ENCODE results near the gene CPLX3.
"Not testable (repeated sequence)": the region's sequence is repeated elsewhere in the genome, so short reads cannot be mapped to it uniquely, and the experiment has no call there.

CPLX3 gene, protein sequence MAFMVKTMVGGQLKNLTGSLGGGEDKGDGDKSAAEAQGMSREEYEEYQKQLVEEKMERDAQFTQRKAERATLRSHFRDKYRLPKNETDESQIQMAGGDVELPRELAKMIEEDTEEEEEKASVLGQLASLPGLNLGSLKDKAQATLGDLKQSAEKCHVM

DNA sequence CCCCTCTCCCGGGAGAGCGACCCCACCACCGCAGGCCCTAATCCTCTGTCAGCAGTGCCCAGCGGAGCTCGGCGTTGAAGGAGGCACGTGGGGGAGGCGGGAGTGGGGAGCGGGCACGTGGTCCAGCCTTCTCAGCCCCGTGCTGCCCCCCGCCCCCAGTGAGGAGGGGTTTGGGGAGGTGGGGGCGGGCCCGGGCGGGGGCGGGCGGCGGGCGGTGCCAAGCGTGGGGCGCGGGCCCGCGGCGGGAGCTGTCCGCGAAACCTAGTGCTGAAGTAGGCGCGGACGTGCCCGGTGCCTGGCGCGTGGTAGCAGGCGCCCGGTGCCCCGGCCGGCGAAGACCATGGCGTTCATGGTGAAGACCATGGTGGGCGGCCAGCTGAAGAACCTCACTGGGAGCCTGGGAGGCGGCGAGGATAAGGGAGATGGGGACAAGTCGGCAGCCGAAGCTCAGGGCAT, at the start of gene CPLX3:
Gene CPLX3, plus strand, starts transcription at position 264 of the 456 bp plus-strand sequence. Its CDS starts 77 bp downstream, at position 341.
- peak in 1 of 2 donors; percentile 19 for DNase-seq (ENCODE audit: low read depth in 2 of 2)

DNA sequence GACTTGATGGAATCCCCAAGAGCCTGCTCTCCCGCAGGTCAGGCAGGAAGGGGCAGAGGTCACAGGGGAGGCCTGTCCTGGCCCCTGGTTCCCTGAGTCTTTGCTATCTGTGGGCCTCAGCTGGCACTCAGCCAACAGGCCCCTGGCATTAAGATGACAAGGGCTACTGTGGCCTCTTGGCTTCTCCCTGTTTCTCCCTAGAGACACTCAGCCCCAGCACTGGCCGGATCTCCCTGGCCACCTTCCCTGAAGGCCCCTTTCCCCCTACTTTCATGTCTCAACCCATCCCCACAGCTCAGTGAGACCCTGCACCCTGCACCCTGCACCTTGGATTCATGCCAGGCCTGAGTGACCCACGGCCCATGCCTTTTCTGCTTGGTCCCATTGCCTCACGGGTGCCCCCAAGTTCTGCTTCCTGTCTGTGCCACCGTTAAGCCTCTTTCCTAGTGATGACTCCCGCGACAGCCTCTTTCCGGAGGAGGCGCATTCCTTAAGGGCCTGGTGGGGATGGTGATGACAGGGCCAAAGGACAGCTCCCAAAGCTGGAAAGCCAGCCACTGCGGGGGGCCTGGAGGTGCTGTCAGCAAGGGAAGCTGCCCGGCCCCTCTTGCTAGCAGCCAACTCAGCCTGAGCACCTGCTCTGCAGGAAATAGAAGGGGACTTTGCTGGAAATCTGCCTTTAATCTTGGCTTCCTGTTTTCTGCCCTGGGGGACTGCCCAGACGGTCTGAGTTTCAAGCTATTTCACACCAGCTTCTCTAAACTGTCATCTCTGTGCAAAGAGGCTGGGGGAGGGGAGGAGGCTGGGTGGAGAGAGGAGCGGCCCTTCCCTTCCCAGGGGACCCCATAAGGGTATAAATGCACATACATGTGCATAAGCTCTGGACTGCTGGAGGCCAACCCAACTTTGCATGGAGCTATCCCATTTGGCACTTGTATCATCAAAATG, 49.3 kb upstream of the CPLX3 start:
- DNase-seq (ENCODE audit: low read depth in 2 of 2) = no peak

DNA sequence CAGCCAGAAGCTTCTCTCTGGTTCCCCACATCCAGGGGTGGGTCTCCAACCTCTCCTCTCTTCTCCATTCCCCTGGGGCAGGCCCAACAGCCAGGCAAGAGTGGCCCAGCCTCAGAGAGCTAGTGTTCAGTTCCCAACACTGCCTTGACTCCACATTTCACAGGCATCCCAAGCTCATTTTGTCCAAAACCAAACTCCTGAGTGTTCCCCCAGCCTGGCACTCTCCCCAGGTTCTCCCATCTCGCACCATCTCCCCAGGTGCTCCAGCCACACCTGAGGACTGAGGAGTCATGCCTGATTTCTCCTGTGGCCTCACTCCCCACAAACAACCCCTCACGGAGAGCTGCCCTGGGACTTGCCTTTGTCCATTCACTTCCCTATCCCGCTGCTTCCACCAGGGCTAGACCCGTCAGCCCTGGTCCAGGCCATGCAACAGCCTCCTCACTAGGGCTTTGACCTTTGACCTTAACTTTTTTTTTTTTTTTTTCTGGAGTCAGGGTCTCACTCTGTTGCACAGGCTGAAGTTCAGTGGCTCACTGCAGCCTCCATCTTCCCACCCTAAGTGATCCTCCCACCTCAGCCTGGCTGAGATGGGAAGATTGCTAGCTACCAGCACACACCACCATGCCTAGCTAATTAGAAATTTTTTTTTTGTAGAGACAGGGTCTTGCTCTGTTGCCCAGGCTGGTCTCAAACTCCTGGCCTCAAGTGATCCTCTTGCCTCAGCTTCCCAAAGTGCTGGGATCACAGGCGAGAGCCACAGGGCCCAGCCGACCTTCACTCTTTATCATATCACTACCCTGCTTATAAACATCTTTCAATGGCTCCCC, 48.4 kb upstream of the CPLX3 start:
- DNase-seq (ENCODE audit: low read depth in 2 of 2) = no peak

DNA sequence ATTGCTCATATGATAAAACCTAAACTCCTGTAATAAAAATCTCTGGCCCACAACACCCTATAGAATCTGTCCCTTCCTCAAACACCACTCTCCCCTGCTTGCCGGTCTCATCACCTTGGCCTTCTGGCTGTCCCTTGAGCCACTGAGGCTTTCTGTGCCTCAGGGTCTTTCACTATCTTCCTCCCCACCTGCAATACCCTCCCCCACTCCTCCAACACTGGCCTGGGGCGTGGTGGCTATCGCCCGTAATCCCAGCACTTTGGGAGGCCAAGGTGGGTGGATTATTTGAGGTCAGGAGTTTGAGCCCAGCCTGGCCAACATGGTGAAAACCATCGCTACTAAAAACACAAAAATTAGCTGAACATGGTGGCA, 47.8 kb upstream of the CPLX3 start:
- DNase-seq (ENCODE audit: low read depth in 2 of 2) = no peak

DNA sequence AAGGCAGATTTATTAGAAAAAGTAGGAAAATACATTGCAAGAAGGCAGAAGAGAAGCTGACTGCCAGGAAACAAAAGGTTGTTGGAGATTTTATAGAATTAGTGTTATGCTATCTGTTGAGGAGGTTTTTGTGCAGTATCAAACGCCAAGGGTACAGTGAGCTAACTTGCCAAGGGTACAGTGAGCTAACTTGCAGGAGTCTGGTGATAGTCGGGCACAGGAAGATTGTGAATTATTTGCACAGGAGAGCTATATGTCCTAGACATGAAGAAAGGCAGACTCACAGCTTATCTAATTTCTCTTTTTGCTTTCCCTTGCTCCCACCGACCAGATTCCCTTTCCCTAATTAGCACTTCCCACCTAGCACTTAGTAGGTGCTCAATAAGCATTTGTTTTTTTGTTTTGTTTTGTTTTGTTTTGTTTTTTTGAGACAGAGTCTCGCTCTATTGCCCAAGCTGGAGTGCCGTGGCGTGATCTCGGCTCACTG, 47.2 kb upstream of the CPLX3 start:
- no peak for DNase-seq (ENCODE audit: low read depth in 2 of 2)

DNA sequence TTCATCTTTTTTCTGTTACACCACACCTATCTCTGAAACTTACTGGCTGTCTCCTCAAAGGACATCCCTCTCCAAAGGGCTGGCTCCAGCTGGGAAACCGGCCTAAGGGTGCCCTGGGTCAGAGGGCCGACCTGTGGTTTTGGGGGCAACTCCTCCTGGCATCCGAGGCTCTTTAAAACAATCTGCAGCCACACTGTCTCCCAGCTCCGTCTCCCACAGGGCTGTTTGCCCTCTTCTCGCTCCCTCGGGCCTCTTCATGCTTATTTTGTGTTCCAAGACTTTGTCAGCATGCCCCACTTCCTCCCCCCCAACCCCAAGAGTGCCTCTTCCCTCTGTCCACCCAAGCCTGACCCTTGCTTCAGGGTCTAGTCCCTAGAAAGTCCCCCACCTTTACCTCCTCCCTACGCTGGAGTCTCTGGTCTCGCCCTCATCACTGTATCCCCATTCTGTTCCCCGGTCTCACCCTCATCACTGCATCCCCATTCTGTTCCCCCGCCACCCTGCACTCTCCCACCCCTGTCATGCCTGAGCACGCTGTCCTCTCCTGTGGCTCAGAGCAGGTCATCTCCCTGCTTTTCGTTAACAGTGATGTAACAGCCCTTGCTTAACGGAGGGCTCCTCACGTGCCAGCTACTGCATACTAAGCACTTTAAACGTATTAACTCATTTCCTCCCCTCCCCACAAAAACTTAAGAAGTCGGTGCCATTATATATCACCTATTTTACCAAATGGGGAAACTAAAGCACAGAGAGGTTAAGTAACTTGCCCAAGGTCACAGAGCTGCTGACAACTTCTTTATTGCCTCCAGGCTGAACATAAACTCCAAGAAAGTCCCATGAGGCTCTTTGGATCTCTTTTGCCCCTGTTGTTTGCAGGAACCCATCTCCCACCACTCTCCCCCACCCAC, 45.6 kb upstream of the CPLX3 start:
- DNase-seq (ENCODE audit: low read depth in 2 of 2) = no peak

DNA sequence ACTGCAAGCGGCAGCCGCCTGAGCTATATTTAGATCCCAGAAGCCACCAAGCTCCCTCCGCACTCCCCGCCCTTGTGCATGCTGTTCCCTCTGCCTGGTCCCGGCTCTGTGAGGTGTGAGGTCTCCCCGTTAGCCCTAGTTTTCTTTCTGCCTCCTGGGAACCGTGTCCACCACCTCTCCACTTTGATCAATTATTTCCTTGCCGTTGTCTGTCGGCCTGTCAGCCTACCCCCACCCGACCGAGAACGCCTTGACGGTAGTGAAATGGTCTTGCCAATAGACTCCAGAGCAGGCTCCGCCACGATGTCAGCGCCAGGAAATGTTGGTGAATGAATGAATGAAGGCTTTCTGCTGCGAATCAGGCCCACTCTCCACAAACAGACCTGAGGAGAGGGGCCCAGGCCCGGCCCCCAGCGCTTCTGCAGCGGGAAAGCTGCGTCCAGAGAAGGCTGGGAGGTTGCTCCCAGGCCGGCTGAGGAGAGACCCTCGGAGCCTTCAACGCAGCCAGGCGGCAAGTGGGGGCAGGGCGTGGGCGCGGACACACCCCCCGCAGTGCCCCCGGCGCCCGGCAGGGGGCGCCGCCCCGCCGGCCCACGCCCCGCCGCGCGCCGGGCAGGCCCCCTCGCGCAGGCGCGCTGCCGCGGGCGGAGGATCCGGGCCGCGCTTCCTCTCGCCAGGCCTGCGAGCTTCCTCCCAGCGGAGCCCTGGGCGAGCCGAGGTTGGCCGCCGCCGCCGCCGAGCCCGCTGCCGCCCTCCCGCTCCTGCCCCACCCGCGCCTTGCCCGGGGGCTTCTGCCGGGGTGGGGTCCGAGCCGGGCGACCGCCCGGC, 44.8 kb upstream of the CPLX3 start, which contains the start of gene CSK:
Gene CSK, plus strand, starts transcription at position 650 of the 828 bp plus-strand sequence. CDS start 16,218 bp downstream, outside the sequence.
- peak; percentile 49 to 61 for DNase-seq (ENCODE audit: low read depth in 2 of 2)

DNA sequence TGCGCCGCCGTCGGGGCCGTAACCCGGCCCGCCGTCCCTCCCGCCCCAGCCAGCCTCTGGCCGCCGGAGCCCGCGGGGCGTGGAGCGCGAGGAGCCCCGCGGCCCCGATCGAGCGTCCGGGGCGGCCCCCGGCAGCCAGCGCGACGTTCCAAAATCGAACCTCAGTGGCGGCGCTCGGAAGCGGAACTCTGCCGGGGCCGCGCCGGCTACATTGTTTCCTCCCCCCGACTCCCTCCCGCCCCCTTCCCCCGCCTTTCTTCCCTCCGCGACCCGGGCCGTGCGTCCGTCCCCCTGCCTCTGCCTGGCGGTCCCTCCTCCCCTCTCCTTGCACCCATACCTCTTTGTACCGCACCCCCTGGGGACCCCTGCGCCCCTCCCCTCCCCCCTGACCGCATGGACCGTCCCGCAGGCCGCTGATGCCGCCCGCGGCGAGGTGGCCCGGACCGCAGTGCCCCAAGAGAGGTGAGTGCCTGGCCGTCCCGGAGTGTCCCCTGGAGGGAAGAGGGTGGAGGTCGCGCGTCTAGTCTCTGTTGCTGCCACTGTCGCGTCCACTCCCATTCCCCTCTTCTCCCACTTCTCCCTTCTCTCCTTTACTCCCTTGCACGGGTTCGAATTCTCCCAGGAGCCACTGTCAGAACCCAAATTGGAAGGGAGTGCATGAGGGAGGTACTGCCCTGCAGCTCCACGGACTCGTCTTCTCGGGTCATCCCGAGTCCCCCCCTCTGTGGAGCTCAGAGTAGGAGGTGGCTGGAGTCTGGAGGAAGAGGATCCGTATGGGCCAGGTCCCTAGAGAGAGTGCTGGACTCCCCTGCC, 44.0 kb upstream of the CPLX3 start:
- DNase-seq (ENCODE audit: low read depth in 2 of 2) = no peak

DNA sequence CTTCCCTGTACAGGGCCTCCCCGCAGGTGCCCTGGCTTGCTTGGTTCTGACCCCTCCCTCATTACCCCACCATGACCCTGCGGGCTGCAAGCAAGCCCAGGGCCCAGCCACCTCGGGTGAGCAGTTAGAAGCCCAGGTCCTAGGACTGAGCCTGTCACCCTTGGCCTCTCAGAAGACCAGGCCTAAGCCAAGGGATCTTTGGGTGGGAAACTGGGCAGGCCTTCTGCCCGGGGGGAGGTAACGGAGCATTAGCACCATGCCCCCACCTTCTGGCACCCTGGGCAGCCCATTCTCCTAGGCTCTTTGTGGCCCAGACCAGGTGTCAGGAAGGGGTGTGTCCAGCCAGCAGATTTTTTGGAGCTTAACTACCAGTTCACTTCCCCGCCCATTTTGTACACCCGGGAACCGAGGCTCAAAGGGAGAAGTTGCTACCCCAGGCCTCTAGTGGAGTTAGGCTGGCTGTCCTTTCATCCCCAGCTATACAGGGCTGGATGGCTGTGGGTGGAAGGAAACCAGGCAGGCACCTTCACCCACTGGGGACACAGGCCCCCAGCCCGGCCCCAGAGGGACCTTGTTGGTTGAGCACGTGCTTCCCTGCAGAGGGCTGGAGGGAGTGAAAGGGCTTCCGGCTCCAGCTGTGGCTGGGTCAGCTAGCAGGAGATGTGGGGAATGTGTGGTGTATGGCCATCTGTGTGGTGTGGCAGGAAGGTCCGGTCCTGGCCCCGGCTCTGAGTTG, 43.2 kb upstream of the CPLX3 start:
- DNase-seq (ENCODE audit: low read depth in 2 of 2) = no peak

DNA sequence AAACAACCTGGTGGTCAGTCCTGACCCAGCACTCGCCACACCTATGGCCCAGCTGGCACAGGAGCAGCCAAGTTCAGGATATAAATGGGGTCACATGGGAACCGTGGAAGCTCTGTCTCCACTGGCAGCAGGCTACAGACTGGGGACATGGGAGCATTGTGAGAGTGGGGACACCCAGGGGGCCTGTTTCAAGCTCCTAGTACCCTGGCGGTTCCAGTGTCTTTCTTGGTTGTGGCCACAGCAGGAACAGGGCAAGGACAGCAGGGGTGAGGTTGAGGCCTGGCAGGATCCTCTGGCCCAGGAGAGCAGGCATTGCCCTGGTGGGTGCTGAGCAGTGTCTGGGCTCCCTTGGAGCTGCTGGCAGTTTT, 42.6 kb upstream of the CPLX3 start:
- no peak for DNase-seq (ENCODE audit: low read depth in 2 of 2)

DNA sequence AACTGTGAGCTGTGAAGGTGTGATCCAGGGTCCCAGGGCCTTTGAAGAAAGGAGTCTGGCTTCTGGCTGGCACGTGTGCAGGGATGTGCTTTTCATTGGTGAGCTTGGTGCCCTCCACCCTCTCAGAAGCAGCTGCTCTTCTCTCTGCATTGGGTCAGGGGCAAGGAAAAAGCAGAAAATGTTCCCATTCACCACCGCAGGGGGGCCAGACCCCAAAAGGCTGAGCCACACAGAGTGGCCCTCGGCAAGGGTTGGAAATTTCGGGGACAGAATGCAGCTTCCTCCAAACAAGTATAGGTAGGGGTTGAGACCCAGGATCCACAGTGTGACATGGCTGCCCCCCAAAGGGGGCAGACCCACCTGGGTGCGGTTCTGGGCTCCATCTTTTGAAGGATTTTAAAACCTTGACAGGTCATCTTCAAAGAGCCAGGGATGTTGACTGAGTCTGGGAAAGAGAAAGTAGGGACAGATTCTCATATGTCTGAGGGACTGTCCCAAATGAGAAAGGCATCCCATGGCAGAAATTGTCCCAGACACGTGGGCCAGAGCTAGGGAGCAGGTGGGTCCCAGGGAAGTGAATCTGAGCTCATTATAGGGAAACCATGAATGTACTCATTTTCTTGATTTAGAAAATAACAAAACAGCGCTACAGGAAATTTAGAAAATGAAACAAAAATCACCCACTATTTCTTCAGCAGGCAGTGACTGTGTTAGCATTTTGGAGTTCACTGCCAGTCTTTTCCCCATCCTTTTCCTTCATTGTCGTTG, 41.8 kb upstream of the CPLX3 start:
- no peak for DNase-seq (ENCODE audit: low read depth in 2 of 2)

DNA sequence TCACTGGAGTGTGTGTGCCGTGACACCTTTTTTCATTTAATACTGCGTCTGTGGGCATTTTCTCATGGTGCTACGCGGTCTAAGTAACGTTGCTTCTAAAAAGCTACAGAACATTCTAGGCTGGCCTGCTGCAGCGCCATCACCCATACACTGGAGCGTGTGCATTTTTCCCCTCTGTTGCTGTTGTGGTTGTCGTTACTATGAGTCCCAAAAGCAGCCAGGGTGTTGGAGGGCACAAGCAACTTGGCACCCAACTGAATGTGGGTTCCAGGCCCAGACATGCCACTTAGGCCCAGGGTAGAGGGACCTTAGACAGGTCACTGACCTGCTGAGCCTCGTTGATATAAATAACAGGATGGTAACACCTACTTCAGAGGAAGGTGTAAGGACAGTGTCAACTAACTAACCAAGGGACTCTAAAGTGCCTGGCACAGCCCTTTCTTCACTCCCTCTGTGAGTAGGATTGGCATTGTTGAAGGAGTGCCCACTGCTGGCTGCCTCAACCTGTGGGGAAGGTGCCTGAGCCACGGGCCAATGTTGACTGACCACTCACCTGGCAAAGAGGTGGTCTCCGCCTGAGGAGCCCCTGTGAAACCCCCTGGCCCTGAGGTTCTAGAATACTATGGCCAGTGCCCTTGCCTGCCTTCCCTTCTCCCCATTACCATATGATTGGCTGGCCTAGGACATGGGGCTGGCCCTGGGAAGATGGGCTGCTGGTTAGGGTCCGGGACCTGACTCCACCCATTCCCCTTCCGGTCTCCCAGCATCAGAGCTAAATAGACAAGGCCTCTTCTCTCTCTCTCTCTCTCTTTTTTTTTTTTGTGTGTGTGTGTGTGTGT, 41.0 kb upstream of the CPLX3 start:
- DNase-seq (ENCODE audit: low read depth in 2 of 2) = no peak

DNA sequence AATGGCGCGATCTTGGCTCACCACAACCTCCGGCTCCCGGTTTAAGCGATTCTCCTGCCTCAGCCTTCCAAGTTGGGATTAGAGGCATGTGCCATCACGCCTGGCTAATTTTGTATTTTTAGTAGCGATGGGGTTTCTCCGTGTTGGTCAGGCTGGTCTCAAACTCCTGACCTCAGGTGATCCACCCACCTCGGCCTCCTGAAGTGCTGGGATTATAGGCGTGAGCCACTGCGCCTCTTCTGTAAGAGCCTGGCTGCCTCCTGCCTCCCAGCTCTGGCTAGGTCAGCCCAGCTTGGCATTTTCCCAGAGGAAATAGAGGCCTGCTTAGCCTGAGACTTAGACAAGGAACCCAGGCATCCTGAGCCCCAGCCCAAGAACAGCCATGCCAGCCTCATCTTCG, 40.3 kb upstream of the CPLX3 start:
- DNase-seq (ENCODE audit: low read depth in 2 of 2) = not testable (repeated sequence)

DNA sequence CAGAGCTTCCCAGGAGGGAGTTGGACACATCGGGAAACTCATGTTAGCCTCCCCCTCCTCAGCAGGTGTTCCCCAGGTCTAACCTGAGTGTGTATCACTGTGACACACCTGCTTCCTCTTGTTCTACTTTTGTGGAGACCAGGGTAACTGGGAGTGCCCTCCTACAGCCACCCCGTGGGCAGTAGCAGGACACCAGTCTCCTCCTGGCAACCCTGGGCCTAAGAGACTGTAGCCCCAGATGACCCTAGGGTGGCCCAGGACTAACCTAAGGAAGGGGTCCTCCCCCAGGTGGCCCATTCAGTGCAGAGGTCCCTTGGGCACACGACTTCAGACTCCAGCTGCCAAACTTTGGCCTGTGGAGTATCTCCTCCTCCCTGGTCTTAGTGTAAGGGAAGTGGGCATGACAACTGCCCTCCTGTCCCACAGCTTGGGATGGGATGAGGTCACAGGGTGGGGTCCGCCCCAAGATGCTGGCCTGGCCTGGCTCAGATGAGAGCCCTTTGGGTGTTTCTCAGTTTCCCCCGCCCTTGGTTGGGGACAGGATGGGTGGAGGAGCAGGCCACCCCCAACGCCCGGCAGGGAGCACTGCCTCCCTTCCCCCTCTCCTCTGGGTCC, 39.8 kb upstream of the CPLX3 start:
- no peak for DNase-seq (ENCODE audit: low read depth in 2 of 2)

DNA sequence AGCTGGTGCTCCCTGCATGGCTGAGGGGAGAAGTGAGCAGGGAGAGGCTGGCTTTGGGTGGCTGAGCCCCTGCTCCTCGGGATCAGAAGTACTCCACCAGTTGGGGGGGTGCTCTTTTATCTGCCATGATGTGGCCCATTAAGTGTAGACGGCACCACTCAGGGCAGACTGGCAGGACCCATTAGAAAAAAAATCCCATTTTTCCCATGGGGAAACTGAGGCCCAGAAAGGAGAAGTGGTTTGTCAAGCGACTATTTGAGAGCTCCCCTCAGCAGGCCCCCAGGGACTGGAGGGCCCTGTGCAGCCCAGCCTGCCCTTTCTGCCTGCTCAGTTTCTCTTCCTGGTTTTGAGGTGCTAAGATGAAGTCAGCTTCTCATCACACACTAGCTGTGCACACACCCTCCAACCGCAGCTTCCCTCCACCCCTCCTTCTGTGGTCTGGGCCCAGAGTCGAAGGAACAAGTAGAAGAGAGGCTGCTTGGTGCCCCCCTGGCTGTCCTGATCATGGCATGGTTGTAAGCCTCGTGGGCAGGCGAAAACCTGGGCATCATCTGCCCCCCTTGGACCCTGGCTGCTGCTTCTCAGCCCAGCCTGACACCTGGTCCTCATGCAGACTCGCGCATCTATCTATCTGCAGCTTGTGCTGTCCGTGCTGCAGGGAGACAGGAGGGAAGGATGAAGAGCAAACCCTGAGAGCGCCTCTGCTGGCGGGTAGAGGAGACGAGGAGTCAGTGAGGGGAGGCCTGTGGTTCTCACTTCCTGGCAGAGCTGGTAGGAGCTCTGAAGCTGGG, 39.0 kb upstream of the CPLX3 start:
- DNase-seq (ENCODE audit: low read depth in 2 of 2) = peak; percentile 74 to 77
